GM12878 (cell line): Measurements from ENCODE around the gene GPER1. TPM values are rescaled to one million over a fixed set of nuclear protein-coding genes. Genes with fewer than 3 reads are reported as not detected.
A peak's percentile ranks its signal among the peaks of the same experiment; 100 is the strongest.

Experiments used
- CBX5 ChIP-seq: sonication (generic); IDR thresholded peaks from 2 replicates; pipeline ENCODE4 v1.6.1; 2016; ENCODE audit warnings: low read depth, moderate library complexity, mild to moderate bottlenecking, inconsistent platforms
- MEF2B ChIP-seq: fragments of 450-650 bp; IDR thresholded peaks from 2 replicates; pipeline ENCODE4 v1.6.1; 2018; ENCODE audit warnings: mild to moderate bottlenecking, moderate library complexity; ENCODE audit not compliant: partially characterized antibody, poor library complexity, severe bottlenecking
- ZBTB40 ChIP-seq: fragments of 450-650 bp; IDR thresholded peaks from 2 replicates; pipeline ENCODE4 v1.6.1; 2016; ENCODE audit warnings: mild to moderate bottlenecking, moderate library complexity, borderline replicate concordance
- polyA plus RNA-seq, 11 experiments: library from polyadenylated mRNA; depleted of rRNA in 4 of 11; unstranded in 6 of 11; stranded (reverse) in 5 of 11; fragments of >200 nt; fragmentation: Nextera tagmentation in 4 of 11; fragmentation: Illumina TruSeq in 1 of 11; extraction: Ambion mirVana in 4 of 11; extraction: Trizol in 1 of 11; gene quantifications; 1 replicate in 1 of 11; 2 replicates in 10 of 11; pipeline versions ENCODE4 v1.2.1 to v1.2.3, GENCODE V29; 2011 to 2016; ENCODE audit warnings: inconsistent platforms in 2 of 11, missing spikeins in 2 of 11, low read depth in 1 of 11
- total RNA-seq, 4 experiments: library from RNA; depleted of rRNA in 3 of 4; stranded (reverse); fragments of >200 nt in 3 of 4; fragmentation: Illumina TruSeq in 1 of 4; extraction: Trizol in 1 of 4; gene quantifications; 2 replicates each; pipeline versions ENCODE4 v1.2.1 to v1.2.3, GENCODE V29; 2013 to 2021

GPER1 gene
- total and polyA plus RNA-seq, 10 of the 15 experiments (the other 5 are each of a cell fraction or from before 2014, with no cell fraction given) = 0.03 to 6.5 (median 2.6) TPM

GRCh38 chr7:1059200-1060091 lies 28.5 kb upstream of the GPER1 start (continued):
- TF ChIP-seq ZBTB40 (no peak), MEF2B (peak; percentile 27), CBX5 (no peak)
